HG02981 (cell line): ENCODE data around the gene DIP2C.
"Not testable (repeated sequence)": the region's sequence is repeated elsewhere in the genome, so short reads cannot be mapped to it uniquely, and the experiment has no call there.

Experiments used
- ATAC-seq: cut with Tn5 transposase; IDR thresholded peaks from one replicate; pipeline ENCODE4 v1.9.1; 2021; ENCODE audit warnings: mild to moderate bottlenecking, moderate library complexity; ENCODE audit not compliant: unreplicated experiment

The DIP2C gene

DNA sequence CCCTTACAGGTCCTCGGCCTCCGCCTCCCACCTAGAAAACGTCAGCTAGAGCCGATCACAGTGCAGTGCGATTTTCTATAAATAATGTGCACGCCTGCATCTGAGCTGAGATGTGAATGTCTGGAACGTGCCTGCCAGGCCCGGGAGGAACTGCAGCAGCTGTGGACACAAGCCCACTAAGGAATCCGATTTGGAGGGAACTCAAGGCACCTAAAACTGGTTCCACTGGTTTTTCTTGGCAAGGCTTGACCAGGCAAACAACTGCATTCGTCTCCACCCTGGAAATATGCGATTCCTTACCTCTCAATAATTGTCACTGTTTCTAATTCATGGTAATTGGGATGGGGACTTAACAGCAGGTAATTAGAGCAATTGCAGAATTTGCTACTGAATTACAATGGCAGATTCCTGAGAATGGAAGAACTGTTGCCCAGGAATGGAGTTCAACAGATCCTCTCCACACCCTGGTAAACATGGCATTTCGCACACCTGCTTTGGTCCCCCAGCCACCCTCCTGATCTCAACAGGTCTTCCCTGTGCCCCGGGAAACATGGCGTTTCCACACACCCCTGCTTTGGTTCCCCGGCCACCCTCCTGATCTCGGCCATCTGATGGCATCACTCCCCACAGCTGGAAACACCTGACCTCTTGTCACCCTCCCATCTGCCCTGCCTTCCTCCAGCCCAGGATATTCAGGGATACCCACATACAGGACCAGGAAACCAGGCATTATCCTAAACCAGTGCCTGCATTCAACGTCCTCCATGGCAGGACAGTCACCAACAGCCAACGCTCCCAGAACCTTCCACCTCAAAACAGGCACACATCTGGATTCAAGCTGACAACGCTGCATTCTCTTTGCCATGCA, 76.0 kb downstream of the DIP2C start:
- ATAC-seq, result no peak

DNA sequence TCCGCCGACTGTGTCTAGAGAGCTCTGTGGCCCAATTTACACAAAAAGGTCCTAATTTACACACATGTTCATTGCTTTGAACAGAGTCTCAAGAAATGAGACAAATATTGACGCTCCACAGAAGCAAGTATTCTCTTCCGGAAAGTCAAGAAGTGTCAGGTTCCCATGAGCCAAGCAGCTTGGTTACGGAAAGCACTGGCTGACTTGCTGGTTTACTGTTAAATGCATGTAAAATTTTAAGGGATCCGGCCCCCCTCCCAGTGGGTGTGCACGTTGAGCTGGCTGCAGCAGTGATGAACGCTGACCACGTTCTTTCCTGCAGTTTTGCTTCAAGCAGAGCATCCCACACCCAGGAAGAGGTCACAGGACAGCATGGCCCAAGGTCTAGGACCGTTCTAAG, 76.8 kb downstream of the DIP2C start:
- ATAC-seq, result no peak

GRCh38 chr10:610642-611305, 78.7 kb downstream of the DIP2C start:
- not testable (repeated sequence) for ATAC-seq

- ATAC-seq, result no peak
These were observed 79.5 kb downstream of the DIP2C start for GRCh38 chr10:609868-610545.

DNA sequence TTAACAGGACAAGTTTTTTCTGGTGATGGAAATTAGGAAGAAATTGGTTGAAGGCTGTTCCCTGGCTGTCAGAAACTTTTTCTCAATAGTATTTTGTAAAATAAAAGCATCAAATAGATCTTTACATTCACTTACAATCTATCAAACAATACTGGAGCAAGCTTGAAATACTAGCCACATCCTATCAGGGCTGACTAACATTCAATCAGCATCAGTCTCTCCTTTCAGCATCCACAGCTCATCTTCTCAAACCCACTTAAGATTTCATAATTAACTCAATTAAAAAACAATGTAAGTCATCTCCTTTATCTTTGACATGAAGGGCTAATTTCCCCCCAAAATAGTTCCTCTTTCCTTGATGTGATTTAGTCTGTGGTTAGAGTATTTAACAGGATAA, 80.2 kb downstream of the DIP2C start:
- no peak for ATAC-seq

GRCh38 chr10:608331-609261, 80.9 kb downstream of the DIP2C start:
- no peak for ATAC-seq

- no peak for ATAC-seq
These were observed 81.8 kb downstream of the DIP2C start for GRCh38 chr10:607545-608185.

- ATAC-seq, result no peak
These were observed 82.5 kb downstream of the DIP2C start for GRCh38 chr10:606762-607544.

DNA sequence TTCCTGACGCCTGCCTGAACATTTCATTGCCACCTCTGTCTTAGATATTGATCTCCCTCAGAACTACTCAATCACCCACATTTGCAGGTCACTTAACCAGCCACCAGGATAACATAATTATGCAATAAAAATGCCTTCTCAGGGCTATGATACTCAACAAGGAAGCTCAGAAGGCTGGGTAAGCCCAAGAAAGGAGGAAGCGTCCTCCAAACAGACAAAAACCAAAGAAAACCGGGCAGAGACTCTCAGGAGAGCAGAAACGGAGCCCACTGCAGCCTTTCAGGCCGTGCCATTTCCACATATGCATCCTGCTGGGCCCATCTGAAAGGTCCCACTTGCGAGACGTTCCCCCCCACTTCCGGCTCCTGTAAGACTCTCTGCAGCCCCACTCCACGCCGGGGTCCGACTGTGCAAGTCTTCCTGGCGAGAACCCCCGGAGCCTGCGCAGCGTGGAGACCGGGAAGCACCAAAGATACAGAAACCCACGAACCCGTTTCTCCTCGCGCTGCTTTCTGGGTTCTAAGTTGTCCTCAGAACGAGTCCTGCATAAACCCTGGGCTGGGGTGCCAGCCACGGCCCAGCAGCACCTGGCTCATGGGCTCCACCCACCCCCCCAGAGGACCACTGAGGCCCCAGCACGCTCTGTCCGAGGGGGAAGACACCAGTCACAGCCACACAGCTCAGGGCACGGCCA, 83.7 kb downstream of the DIP2C start:
- no peak for ATAC-seq

DNA sequence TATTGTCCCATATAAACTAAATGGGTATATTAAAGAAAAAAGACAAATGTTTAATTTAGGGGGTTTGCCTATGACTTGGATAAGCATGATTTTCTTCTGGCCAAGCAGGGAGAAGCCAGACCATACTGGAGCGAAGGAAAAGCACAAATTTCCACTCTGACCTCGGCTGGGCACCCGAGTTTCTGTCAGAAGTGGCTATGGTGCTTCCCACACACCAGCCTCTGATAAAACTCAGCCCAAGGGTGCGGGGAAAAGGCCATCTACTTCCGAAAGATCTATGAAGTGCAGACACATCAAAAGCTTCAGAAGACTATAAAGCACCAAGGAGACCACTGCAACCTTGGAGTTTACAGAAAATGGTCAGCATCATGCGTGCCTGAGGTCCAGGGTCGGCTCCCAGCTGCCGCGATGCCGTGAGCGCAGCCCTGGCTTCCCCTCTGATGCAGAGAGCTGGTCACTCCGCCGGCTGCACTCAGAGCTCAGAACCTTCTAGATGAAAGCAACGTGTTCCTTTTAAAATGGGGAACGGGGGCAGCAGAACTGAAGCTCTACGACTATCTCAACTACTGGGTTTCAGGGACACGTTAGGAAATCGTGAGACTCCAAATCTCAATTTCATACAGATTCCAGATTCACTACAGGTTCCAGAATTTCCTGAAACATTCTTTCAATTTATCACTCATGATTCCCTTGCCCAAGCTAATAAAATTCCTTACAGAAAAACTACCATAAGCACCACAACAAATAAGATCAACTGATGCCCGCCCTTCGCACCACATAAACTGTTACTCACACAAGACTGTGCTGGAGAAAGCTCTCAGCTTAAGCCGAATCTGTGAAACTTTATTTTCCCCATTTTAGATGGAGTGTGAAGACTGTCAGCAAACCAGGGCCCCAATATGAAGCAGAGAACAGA, 84.5 kb downstream of the DIP2C start:
- no peak for ATAC-seq

- no peak for ATAC-seq
These were observed 85.7 kb downstream of the DIP2C start for GRCh38 chr10:603745-604144.

- no peak for ATAC-seq
These were observed 87.0 kb downstream of the DIP2C start for GRCh38 chr10:602391-603005.

GRCh38 chr10:601660-601963, 87.9 kb downstream of the DIP2C start:
- no peak for ATAC-seq

DNA sequence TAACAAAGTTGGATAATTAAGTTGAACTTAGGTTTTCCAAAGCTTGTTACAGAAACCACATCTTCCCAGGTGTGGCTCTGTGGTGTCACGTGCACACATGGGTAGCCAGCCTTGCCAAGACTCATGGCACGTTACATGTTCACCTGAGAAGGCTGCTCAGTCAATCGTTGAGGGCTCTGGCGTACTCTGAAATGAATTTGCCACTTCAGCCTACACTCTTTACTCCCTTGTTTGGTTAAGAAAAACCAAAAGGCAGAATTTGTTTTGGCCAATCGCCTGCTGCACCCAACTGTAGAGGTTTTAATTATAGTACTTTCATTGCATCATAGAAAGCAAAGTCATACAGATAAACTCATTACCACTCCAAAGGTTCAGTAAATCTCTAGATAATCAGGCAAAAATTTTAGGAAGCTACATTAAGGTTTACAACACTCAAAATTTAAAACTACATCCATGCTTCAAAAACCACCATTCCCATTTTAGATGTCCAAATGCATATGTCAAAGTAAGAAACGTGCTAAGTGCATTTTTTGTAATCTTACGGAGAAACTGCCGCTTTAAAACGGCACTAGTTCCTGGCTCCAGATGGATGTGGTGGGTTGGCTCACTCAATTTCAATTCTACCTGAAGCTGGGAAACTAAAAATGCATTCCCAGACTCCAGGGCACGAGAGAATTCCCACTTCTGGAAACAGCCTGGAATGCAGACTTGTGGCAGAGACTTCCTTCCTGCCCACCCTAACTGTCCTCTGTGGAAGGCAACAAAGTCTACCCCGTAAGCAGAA, 88.4 kb downstream of the DIP2C start:
- ATAC-seq, result no peak

GRCh38 chr10:600234-600633, 89.2 kb downstream of the DIP2C start:
- ATAC-seq, result no peak

- no peak for ATAC-seq
These were observed 89.7 kb downstream of the DIP2C start for GRCh38 chr10:599767-600166.
